K562 (cell line): ENCODE data around the gene KCNK4. TPM values are rescaled to one million over a fixed set of nuclear protein-coding genes. Genes with fewer than 3 reads are reported as not detected.
A peak's percentile ranks its signal among the peaks of the same experiment; 100 is the strongest.

ENCODE experiments used
- ATAC-seq: fragments of 200-7000 bp; cut with Tn5 transposase; 3 replicates; pipeline ENCODE4 v1.9.1; 2020; ENCODE audit warnings: moderate library complexity
- BruUV-seq: library from RNA; stranded (reverse); fragments of 400-500 nt; replicated peaks from 2 replicates; lab custom pipeline; 2021; lab: Mats Ljungman, UMichigan
- CTCF ChIA-PET: fragments of 300-600 bp; formaldehyde crosslinking; extraction: SDS; loops from one replicate; lab custom pipeline; 2021; ENCODE audit warnings: low intra/inter-chr PET ratio; lab: Yijun Ruan, JAX
- POLR2A ChIA-PET: fragments of 300-600, 350-650 bp; sonication (Branson Sonifier 250); formaldehyde crosslinking; extraction: SDS; loops from one replicate; lab custom pipeline; 2021; ENCODE audit warnings: antibody characterized with exemption, inconsistent platforms; lab: Yijun Ruan, JAX
- DNase-seq, 4 experiments: peaks; one replicate each; pipeline versions ENCODE4 v3.0.0 to v3.0.0-alpha.2; 2011 to 2018; ENCODE audit warnings: low spot score in 3 of 4, mixed read lengths in 3 of 4; ENCODE audit errors: extremely low read depth in 1 of 4
- FAIRE-seq: peaks from 2 replicates; lab custom pipeline; 2011; peaks lifted over from hg19 to GRCh38; lab: Jason Lieb, UNC
- H2AFZ ChIP-seq: 2 replicates; pipeline ENCODE4 v1.6.0; 2011; ENCODE audit warnings: low read depth, low read length, control low read depth, inconsistent platforms
- H3K27ac ChIP-seq: fragments of 200-600 bp; 3 replicates; pipeline ENCODE4 v1.8.0; 2011; ENCODE audit warnings: low read depth, mild to moderate bottlenecking, control low read depth, inconsistent platforms, low read length, moderate library complexity, mixed read lengths; ENCODE audit errors: extremely low read depth
- H3K27me3 ChIP-seq, 2 experiments: fragments of 300-600 bp in 1 of 2; 2 replicates in 1 of 2; 3 replicates in 1 of 2; pipeline versions ENCODE4 v1.6.0 to v1.8.0; 2011; ENCODE audit warnings: inconsistent platforms in 2 of 2, low read length in 2 of 2, mild to moderate bottlenecking in 1 of 2, mixed read lengths in 1 of 2, moderate library complexity in 1 of 2; ENCODE audit not compliant: control insufficient read depth in 2 of 2, insufficient read depth in 2 of 2
- H3K36me3 ChIP-seq: fragments of 300-600 bp; 3 replicates; pipeline ENCODE4 v1.8.0; 2011; ENCODE audit warnings: mild to moderate bottlenecking, low read length, inconsistent platforms; ENCODE audit not compliant: control insufficient read depth, insufficient read depth
- H3K4me1 ChIP-seq, 2 experiments: fragments of 200-600 bp in 1 of 2; replicated peaks in 1 of 2; 2 replicates in 1 of 2; 3 replicates in 1 of 2; pipeline versions ENCODE4 v1.5.1 to v1.8.0; 2011; ENCODE audit warnings: inconsistent platforms in 2 of 2, low read length in 2 of 2, mild to moderate bottlenecking in 1 of 2, mixed read lengths in 1 of 2, moderate library complexity in 1 of 2; ENCODE audit not compliant: control insufficient read depth in 2 of 2, insufficient read depth in 2 of 2
- H3K4me2 ChIP-seq: 2 replicates; pipeline ENCODE4 v1.6.1; 2011; ENCODE audit warnings: low read length, control low read depth, inconsistent platforms, mixed read lengths; ENCODE audit not compliant: insufficient read depth
- H3K4me3 ChIP-seq: fragments of 200-600 bp; sonication (generic), shearing (Covaris generic); 2 replicates; pipeline ENCODE4 v1.5.1; 2016; ENCODE audit warnings: control low read depth, inconsistent platforms
- H3K79me2 ChIP-seq: fragments of 200-600 bp; 3 replicates; pipeline ENCODE4 v1.8.0; 2011; ENCODE audit warnings: low read length, inconsistent platforms; ENCODE audit not compliant: control insufficient read depth, insufficient read depth
- H3K9ac ChIP-seq, 2 experiments: 2 replicates each; pipeline versions ENCODE4 v1.6.0 to v1.6.1; 2011; ENCODE audit warnings: low read depth in 2 of 2, low read length in 2 of 2, control low read depth in 1 of 2, inconsistent platforms in 1 of 2, mild to moderate bottlenecking in 1 of 2, mixed read lengths in 1 of 2; ENCODE audit not compliant: insufficient read depth in 1 of 2
- H3K9me1 ChIP-seq: one replicate; pipeline ENCODE4 v1.6.0; 2011; ENCODE audit warnings: inconsistent platforms, mild to moderate bottlenecking, low read length, moderate library complexity; ENCODE audit not compliant: control insufficient read depth, insufficient read depth
- H3K9me3 ChIP-seq: replicated peaks from 2 replicates; pipeline ENCODE4 v1.5.1; 2011; ENCODE audit warnings: low read depth, low read length, inconsistent platforms; ENCODE audit not compliant: control insufficient read depth, insufficient read depth
- H4K20me1 ChIP-seq: replicated peaks from 2 replicates; pipeline ENCODE4 v1.6.1; 2011; ENCODE audit warnings: low read length, inconsistent platforms, mixed read lengths; ENCODE audit not compliant: control insufficient read depth, insufficient read depth
- ARID2 ChIP-seq: fragments of 450-650 bp; IDR thresholded peaks from 2 replicates; pipeline ENCODE4 v1.6.1; 2017; ENCODE audit warnings: antibody characterized with exemption, mild to moderate bottlenecking
- CBFA2T2 ChIP-seq: fragments of 450-650 bp; conservative IDR thresholded peaks from 2 replicates; pipeline ENCODE4 v1.6.1; 2017; ENCODE audit warnings: mild to moderate bottlenecking
- CEBPG ChIP-seq, 3 experiments: fragments of 200-800 bp in 1 of 3; sonication (Bioruptor generic) in 1 of 3; sonication (generic) in 1 of 3; formaldehyde crosslinking in 1 of 3; IDR thresholded peaks in 2 of 3; conservative IDR thresholded peaks in 1 of 3; 2 replicates each; pipeline versions ENCODE4 v1.6.1 to v1.8.0; 2016 to 2022; ENCODE audit warnings: missing compliant biosample characterization in 2 of 3, missing genetic modification characterization in 2 of 3, mild to moderate bottlenecking in 1 of 3, missing genetic modification reagents in 1 of 3
- CSDE1 ChIP-seq, 2 experiments: fragments of 450-650 bp; IDR thresholded peaks; 2 replicates each; pipeline ENCODE4 v1.6.1; 2016; ENCODE audit warnings: mild to moderate bottlenecking in 1 of 2
- HMG20B ChIP-seq: fragments of 250-450 bp; sonication (Bioruptor Pico); IDR thresholded peaks from 2 replicates; pipeline ENCODE4 v1.5.0; 2021; ENCODE audit warnings: mild to moderate bottlenecking
- MCM7 ChIP-seq, 2 experiments: fragments of 450-650 bp; IDR thresholded peaks; 2 replicates each; pipeline ENCODE4 v1.6.1; 2016 to 2018
- OTX1 ChIP-seq: fragments of 450-650 bp; formaldehyde crosslinking; IDR thresholded peaks from 2 replicates; pipeline ENCODE4 v1.4.0; 2022; ENCODE audit warnings: mild to moderate bottlenecking
- PRDM10 ChIP-seq: fragments of 450-650 bp; IDR thresholded peaks from 2 replicates; pipeline ENCODE4 v1.6.1; 2018; ENCODE audit not compliant: partially characterized antibody
- RBM22 ChIP-seq: fragments of 200-400 bp; formaldehyde crosslinking; IDR thresholded peaks from 2 replicates; pipeline ENCODE4 v1.6.1; 2018; ENCODE audit warnings: low read length, low read depth; ENCODE audit not compliant: poor library complexity, severe bottlenecking
- STAT5B ChIP-seq: fragments of 250-450 bp; sonication (Bioruptor Pico); IDR thresholded peaks from 2 replicates; pipeline ENCODE4 v1.8.0; 2021; ENCODE audit warnings: mild to moderate bottlenecking, inconsistent platforms
- TEAD2 ChIP-seq: fragments of 450-650 bp; IDR thresholded peaks from 2 replicates; pipeline ENCODE4 v1.6.1; 2016; ENCODE audit warnings: missing genetic modification characterization, control low read depth, missing compliant biosample characterization
- WHSC1 ChIP-seq: IDR thresholded peaks from one replicate; pipeline ENCODE4 v1.6.1; 2012; ENCODE audit warnings: low read length, control low read depth, inconsistent platforms
- ZNF280A ChIP-seq: fragments of 450-650 bp; IDR thresholded peaks from 2 replicates; pipeline ENCODE4 v1.6.1; 2018; ENCODE audit warnings: mild to moderate bottlenecking, low read depth; ENCODE audit not compliant: partially characterized antibody
- ZNF699 ChIP-seq: fragments of 250-450 bp; sonication (Bioruptor Pico); IDR thresholded peaks from 2 replicates; pipeline ENCODE4 v1.8.0; 2021; ENCODE audit warnings: mild to moderate bottlenecking, moderate library complexity; ENCODE audit not compliant: insufficient replicate concordance
- WGBS: fragments of 100-300 bp; shearing (Covaris generic); methylation state at CpG from one replicate; pipeline ENCODE4 v1.1.6; 2016; ENCODE audit warnings: low coverage, mixed read lengths; ENCODE audit not compliant: insufficient coverage; ENCODE audit errors: missing lambda C conversion rate; 5-methylcytosine and 5-hydroxymethylcytosine counted together
- in situ Hi-C: fragments of 300-500 bp; cut with MboI; formaldehyde crosslinking; loops from 4 replicates; pipeline ENCODE4 v1.15.0; 2018; ENCODE audit warnings: inconsistent platforms, mixed read lengths
- intact Hi-C: fragments of 100-400 bp; cut with micrococcal nuclease; formaldehyde crosslinking; loops from 2 replicates; pipeline ENCODE4 v1.14.2; 2022
- polyA plus RNA-seq, 8 experiments: library from polyadenylated mRNA; depleted of rRNA in 4 of 8; stranded (reverse) in 5 of 8; unstranded in 3 of 8; fragments of >200 nt; fragmentation: Nextera tagmentation in 2 of 8; fragmentation: Illumina TruSeq in 1 of 8; extraction: Ambion mirVana in 2 of 8; extraction: Trizol in 1 of 8; gene quantifications; 2 replicates each; pipeline versions ENCODE4 v1.2.1 to v1.2.3, GENCODE V29; 2011 to 2014; ENCODE audit warnings: inconsistent platforms in 1 of 8, missing spikeins in 1 of 8
- total RNA-seq, 7 experiments: library from RNA; depleted of rRNA in 6 of 7; stranded (reverse); fragments of >200 nt in 6 of 7; fragmentation: Illumina TruSeq in 2 of 7; extraction: Trizol in 2 of 7; gene quantifications; 2 replicates each; pipeline versions ENCODE4 v1.2.1 to v1.2.3, GENCODE V29; 2011 to 2021; ENCODE audit warnings: low replicate concordance in 1 of 7

The KCNK4 gene
- total and polyA plus RNA-seq, 9 of the 15 experiments (the other 6 are each of a cell fraction or from before 2014, with no cell fraction given), result not detected

GRCh38 chr11:64316672-64317324 lies 25.7 kb downstream of the KCNK4 start (continued):
- TF ChIP-seq CEBPG (CRISPR knock-in tag; IDR thresholded peaks at IDR 0.05) (peak; percentile 38; the same call in 1 of the 2 replicates), CEBPG (tag; conservative IDR thresholded peaks at IDR 0.05 in 1 of 2, IDR thresholded peaks at IDR 0.05 in 1 of 2) (no peak)

GRCh38 chr11:64317325-64317960 lies 26.3 kb downstream of the KCNK4 start, which contains the start of gene TRMT112:
Gene TRMT112 (minus strand): TSS chr11:64317559. CDS start chr11:64317526, 33 bp downstream.
- WGBS, result under 1% methylated on average over 42 of the region's 43 CpGs
- ChIA-PET CTCF (interaction anchor here (1.1 to 2.7 kb wide), 4 partner anchors 14 to 336 kb away, joined by 3 to 19 read pairs (median 6); no protein-coding TSS in a partner anchor), POLR2A (interaction anchor here (0.6 to 2.6 kb wide), 21 partner anchors 10 to 1680 kb away, joined by 3 to 12 read pairs (median 6); partner anchors contain the start of genes CCDC88B and STIP1)
- peaks cover 69% of the 10 kb centered on the region for H3K36me3 ChIP-seq
- intact Hi-C loops (loop anchor here (1.0 kb wide), 2 partner anchors 14 to 38 kb away; no protein-coding TSS in a partner anchor), in situ Hi-C loops (no loop called here)
- no peaks in the 10 kb centered on the region; the same call in 1 of the 2 replicates for H4K20me1 ChIP-seq
- H3K4me3 ChIP-seq, result peak within 1 kb of the TSS; percentile 94
- peak; percentile 69 to 99 (median 80) for DNase-seq
- peak within 1 kb of the TSS; percentile 95 for H3K4me2 ChIP-seq
- H2AFZ ChIP-seq, result peak within 1 kb of the TSS; percentile 92
- no peaks in the 10 kb centered on the region for H3K27me3 ChIP-seq
- H3K9me3 ChIP-seq, result no peaks in the 10 kb centered on the region
- H3K9me1 ChIP-seq, result no peaks in the 10 kb centered on the region
- peak; percentile 85 for ATAC-seq
- peaks cover 8 to 64% of the 10 kb centered on the region in 2 experiments; a peak in 4 of 5 replicates for H3K4me1 ChIP-seq
- peak within 1 kb of the TSS; percentile 99 for H3K27ac ChIP-seq
- H3K79me2 ChIP-seq, result peaks cover 38% of the 10 kb centered on the region
- peak within 1 kb of the TSS; percentile 92 to 94 for H3K9ac ChIP-seq
- FAIRE-seq, result peak; percentile 100
- no TSS peak for BruUV-seq
- no peak for TF ChIP-seq MCM7 (IDR thresholded peaks at IDR 0.05)
- TF ChIP-seq ZNF699, result no peak
- peak; percentile 4; the same call in 1 of the 2 replicates for TF ChIP-seq OTX1 (CRISPR knock-in tag)
- TF ChIP-seq CSDE1 (IDR thresholded peaks at IDR 0.05), result no peak
- no peak for TF ChIP-seq WHSC1
- no peak for TF ChIP-seq PRDM10
- no peak for TF ChIP-seq TEAD2
- no peak; the same call in 1 of the 2 replicates for TF ChIP-seq HMG20B (CRISPR knock-in tag)
- TF ChIP-seq ARID2, result no peak
- no peak for TF ChIP-seq STAT5B (CRISPR knock-in tag)
- TF ChIP-seq RBM22, result peak; percentile 47
- no peak for TF ChIP-seq CBFA2T2
- no peak for TF ChIP-seq ZNF280A
